GM18861 (cell line): ENCODE data around the gene LTBP2.

ENCODE experiments used
- ATAC-seq: cut with Tn5 transposase; IDR thresholded peaks from one replicate; pipeline ENCODE4 v1.9.1; 2021; ENCODE audit not compliant: unreplicated experiment

LTBP2 gene

DNA sequence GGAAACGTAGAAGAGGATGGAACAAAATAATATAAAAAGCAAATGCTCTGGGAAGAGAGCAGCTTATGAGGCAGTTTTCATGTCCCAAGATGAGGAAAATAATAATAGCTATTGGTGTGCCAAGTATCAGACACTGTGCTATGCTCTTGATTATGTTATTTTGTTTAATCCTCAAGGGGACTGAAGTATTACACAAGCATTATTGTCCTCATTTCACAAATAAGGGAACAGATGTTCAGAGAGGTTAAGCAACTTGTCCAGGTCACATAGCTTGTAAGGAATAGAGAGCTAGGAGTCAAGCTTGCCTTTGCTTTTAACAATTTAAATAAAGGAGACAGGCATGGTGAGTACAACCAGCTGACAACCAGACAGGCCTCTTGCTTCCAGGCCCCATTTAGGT is 26.9 kb upstream of the LTBP2 start:
- ATAC-seq = no peak

DNA sequence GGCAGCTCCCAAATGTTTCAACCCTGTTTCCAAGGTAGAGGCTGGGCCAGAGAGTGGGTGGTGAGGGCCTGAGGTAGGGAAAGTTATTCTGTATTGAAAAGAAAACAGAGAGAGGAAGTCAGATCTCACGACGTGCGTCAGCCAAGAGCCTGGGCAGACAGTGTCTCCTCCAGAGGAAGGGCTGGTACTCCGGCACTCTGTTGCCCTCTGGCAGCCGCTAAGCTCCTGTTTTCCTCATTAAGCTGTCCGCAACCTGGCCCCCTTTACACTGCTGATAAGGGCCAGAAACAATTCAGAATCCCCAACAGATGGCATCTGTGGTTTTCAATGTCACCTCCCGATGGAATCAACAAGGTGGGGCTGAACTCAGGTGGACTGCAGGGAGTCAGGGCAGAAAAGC is 26.0 kb upstream of the LTBP2 start:
- ATAC-seq = no peak

DNA sequence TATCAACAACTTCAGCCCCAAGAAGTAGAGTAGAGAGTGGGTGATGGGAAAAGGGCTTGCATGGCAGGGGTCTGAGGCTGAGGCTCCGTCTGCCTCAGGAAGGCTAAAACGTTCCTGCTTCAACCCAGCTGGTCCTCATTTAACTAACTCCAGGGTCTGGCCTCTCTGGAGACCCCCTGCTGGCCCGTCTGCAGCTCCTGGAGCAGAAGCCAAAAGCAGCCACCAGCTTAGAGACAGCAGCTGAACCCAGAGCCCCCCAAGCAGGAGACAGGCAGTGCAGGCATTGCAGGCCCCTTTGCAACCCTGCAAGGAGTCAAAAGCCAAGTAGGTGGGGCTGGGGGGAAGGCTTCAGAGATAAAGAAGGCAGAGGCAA is 25.1 kb upstream of the LTBP2 start:
- no peak for ATAC-seq

DNA sequence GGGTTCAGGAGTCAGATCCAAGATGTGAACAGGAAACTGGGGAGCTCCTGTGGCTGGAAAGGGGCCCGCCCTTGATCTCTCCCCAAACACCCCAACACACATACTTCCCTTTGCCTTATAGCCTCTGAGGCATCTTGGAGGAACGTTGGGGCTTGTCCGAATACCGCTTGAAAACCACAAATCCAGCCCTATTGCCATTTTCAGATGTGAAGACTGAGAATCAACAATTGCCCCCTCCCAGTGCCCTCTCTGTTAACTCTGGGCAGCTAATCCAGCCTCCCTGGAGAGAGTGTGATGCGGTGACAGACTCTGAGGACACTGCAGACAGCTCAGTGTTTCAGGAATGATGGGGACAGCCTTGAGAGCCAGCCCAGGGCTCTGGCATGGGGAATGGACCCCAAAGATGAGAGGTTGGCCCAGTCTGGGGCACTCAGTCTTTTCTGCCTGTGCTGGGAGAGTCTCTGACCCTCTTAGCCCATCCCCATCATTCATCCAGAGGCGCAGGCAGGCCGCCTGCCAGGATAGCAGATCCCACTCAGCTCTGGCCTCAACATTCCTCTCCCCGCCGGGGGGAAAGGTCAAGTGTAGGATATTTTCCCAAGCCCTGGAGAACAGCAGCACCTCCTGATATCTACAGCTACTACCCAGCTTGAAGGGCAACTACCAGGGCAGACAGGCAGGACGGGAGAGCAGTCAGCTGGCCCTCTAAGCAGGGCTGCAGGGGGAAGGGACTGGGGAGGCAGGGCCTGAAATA is 24.6 kb upstream of the LTBP2 start:
- ATAC-seq = no peak

DNA sequence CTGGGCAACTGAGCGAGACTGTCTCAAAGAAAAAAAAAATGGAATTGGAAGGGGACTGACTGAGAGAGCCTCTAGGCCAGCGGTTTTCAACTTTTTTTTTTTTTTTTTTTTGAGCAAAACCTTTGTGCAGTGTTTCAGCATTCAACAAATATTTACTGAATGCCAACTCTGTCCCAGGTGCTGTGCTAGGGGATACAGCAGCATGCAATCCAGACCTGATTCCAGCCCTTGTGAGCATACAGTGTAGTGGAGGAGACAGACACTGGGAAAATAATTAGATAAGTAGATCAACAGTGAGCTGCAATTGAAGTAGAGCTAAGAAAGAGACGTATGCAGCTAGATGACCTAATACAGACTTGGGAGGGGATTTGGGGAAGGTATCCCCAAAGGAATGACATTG is 23.8 kb upstream of the LTBP2 start:
- no peak for ATAC-seq

DNA sequence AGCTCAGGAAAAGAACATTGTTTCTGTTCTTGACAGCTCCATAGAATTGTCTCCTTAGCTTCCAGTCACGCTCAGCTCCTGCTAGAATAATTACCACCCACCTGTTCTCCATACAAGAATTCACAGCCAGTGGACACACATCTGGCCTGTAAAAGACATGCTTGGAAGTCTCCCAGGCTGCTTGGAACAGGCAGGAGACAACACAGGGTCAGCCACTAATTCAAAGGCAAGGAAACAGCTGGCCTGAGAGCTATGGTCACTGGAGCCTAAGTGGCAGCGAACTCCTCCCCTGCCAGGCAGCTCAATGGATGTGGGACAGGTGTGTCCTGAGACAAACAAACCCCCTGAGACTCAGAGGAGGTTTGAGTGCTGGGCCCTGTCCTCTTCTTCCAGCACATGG is 22.9 kb upstream of the LTBP2 start:
- ATAC-seq = no peak

DNA sequence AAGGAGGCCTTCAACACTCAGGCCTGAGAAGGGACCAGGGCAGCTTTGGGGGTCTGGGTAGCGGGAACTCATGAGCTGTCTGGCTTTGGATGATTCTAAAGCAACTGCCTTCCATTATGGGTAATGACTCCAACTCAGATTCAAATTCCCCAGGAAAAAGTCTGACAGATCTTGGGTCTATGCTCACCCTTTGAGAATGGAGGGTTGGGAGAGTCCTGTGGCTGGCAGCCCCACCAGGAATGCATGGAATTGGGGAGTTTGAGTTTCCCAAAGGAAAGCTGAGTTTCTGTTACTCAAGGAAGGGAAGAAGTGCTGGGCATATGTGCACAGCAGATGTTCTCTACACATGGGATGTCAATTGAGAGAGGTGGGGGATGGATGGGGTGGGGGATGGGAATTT is 22.4 kb upstream of the LTBP2 start:
- no peak for ATAC-seq

DNA sequence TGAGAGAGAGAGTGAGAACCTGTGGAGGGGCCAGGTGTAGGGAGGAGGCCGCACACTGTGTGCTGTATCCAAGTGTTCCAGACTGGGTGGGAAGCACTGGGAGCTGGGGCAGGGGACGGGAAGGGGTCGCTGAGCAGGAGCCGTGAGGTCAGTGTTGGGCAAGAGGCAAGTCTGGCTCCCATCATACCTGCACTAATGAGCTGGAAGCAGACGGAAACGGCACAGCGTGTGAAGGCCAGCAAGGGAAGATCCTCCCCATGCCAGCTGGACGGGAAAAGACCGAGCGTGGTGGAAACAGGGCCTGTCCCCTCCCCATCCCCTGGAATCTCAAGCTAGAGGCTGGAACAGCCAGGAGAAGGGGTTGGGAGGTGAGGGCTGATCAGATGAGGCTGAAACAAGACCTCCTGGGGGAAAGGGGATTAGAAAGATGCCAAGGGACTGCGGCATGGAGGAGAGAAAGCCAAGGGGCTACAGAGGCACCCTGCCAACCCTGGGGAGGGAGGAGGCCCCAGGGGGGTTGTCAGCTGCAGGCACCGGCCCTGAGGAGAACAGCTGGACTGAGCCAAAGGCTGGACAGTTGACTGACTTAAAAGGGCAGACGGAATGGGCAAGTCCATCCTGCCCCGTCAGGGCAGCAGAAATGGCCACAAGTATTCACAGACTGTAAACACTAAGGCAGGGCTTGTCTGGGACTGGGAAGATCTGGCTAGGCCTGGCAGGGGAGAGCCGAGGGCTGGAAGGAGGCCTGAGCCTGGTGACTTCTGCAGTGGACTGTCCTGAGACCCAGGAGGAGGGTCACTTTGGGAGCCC is 19.0 kb upstream of the LTBP2 start:
- ATAC-seq = no peak

DNA sequence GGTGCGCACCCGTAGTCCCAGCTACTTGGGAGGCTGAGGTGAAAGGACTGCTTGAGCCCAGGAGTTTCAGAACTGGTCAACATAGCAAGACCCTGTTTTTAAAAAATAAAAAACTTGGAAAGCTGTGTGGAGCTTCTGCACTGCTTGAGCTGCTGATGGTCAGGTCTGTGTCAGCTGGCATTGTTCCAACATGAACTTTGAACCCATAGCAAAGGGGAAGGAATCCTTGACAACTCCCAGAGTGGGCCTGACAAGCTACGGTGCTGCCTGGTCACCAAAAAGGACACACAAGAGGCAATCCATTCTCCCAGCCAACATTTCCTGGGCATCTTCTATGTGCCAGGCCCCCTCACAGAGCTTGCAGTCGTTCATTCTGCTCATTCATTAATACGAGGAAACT is 16.4 kb upstream of the LTBP2 start:
- no peak for ATAC-seq

DNA sequence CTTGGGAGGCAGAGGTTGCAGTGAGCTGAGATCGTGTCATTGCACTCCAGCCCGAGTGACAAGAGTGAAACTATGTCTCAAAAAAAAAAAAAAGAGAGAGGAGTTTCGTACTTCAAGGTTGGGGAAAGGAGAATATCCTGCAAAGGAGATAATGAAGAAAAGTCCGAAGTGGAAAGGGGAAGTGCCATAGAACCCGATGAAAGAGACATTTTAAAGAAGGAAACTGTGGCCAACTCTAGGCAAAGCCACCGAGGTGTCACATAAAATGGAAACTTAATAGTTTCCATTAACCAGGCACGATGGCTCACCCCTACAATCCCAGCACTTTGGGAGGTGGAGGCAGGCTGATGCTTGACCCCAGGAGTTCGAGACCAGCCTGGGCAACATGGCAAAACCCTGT is 15.0 kb upstream of the LTBP2 start:
- ATAC-seq = no peak

DNA sequence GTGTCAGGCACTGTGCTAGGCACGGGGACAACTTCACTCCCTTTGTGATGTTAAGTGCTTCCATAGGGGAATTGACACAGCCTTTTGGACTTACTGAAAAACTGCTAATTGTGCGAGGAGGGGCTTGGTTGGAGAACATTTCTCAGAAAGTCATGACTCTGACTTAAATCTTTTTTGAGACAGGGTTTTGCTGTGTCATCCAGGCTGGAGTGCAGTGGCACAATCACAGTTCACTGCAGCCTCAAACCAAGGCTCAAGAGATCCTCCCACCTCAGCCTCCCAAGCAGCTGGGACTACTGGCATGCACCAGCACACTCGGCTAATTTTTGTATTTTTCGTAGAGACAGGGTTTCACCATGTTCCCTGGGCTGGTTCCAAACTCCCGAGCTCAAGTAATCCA is 10.2 kb upstream of the LTBP2 start:
- ATAC-seq = no peak

DNA sequence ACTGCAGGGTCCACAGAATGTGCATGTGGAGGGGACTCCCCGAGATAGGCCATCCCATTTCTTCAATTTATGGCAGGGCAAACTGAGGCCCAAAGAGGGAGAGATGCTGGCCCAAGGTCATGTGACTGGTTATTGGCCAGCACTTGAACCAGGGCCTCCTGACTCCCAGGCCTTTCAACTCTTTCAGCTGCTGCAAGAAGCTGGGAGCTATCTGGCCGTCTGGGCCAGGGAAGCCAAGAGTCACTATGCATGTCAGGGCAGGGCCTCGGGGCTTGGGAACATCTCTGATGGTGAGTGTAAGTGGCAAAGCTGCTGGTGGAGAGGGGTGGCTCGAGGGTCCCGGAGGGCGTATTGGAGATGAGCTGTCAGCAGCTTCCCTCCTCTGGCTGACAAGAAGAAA is 9.5 kb upstream of the LTBP2 start:
- ATAC-seq = no peak

DNA sequence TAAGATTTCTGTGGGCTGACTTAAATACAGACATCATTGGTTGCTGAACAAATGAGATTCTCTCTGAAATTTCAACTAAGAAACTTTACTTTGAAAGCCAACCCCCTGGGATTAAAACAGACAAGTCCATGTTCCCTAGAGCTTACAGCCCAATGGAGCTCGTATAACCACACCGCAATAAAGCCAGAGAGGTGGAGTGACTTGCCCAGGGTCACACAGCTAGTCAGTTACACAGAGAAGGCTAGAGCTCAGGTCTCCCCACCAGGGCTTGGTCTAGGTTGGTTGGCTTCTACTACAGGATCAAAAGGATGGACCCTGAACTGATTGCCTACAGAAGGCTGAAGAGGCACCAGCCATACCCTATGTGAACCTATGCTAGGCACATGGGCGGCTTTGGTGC is 8.9 kb upstream of the LTBP2 start:
- ATAC-seq = no peak

DNA sequence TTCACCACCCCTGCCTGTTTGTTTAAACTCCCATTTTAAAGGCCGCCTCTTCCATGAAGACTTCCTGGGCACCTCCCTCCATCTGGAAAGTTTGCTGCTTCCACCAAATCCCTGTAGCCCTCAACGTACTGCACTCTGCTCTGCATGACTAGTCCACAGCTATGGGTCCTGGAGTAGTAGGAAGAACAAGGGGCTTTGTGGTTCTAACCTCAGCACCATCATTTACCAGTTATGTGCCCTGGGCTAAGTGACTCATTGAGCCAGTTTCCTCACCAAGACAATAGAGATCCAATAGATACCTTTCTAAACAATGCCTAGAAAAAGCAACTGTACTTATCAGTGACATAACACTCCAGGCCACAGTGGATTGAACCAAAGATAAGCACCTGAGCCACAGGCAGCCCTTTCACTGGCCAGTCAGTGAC is 8.5 kb upstream of the LTBP2 start:
- no peak for ATAC-seq

DNA sequence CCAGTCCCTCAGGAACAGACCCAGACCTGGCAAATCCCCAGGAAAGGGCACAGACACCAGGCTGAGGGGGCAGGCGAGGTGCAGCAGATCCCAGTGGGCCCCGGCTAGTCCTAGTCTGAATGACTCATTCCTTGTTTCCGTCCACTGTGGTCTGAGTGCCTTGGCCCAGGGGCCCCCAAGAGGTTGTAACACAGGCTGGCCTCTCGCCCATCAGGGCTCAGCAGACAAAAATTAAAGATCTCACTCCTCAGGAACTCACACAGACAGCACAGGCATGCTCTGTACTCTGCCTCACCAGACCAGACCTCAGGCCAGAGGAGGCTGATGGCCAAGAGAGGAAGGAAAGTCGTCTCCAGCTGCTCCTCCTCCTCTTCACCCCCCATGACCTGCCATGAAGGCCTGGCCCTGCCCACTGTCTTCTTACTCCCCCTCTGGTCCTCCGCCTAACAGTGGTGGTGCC is 7.7 kb upstream of the LTBP2 start:
- no peak for ATAC-seq

DNA sequence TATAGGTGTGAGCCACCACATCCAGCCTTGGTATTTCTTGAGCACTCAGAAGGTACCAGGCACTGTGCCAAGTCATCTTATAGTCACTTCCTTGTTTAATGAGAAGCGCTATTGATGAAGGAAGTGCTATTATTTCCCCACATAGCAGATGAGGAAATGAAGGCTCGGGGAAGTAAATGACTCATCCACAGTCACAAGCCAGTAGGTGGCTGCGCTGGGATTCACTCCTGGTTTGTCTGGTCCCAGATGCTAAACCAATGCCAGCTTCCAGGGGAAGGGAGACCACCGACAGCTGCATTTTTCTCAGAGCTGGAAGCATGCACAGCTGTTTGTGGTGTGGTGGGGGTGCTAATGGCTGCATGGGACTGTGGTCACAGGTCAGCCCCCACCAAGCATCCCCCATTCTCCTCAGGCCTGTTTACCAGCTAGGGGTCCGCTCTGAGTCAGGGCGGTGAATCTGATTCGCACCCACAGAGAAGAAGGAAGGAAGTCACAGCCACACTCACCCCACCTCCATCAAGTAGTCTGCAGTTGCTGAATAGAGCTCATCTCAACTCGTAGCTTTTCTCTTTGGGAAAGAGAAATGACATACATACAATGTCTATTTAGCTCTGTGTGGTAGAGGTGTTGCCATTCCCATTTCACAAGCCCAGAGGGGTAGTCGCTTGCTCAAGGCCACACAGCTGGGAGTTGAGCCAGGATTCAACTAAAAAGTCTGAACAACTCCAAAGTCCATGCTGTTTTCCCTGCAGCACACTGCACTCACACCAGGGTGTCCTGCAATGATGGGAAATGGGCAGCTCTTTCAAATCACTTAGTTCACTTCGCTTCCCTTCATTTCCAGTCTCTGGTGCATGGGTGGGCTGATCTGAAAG is 6.3 kb upstream of the LTBP2 start:
- no peak for ATAC-seq

DNA sequence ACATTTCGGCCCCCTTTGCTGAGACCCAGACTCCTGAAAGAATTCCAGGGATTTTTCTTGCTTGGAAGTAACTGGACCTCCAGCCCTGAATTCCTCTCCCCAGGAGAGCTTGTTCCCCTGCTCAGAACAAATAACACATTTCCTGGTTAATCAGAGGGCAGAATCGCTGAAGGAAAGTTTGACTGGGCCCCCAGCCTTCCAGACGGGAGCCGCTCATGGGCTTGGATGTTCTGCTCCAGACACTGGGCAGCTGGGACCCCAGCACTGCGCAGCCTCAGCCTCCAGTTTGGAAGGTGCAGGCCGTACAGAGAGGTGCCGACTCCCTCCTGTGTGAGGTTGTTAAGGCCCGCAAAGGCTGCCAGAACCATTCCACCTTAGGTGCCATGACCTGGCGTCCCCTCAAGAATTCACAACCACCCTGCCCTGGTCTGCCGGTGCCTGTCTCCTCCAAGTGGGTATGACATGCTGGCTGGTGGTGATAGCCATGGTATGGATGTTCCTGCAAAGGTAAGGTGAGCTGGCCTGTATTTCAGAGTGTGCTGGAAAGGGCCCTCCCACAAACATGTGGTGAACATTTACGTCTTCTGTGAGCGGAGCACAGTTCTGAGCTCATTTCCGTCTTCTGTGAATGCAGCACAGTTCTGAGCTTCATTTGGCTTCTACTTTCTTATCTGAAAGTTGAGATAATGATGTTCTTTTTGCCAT is 5.1 kb upstream of the LTBP2 start:
- ATAC-seq = no peak

DNA sequence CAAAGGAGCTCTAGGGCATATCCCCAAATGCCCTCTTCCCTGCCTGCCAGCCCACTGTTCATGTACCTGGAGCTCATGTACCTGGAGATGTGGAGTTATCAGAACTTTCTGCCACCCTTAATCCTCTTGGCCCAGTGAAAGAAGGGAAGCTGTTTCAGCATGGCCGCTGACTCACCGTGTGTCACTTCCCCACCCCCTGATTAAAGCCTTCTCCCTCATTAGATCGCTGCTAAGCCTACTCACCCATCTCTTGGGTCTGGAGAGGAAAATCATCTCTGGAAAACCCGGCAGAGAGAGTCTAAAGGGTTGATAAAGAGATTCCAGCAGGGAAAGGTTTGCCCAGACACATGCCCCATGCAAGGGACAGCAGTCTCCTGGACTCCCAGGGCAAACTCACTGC is 4.5 kb upstream of the LTBP2 start:
- no peak for ATAC-seq

DNA sequence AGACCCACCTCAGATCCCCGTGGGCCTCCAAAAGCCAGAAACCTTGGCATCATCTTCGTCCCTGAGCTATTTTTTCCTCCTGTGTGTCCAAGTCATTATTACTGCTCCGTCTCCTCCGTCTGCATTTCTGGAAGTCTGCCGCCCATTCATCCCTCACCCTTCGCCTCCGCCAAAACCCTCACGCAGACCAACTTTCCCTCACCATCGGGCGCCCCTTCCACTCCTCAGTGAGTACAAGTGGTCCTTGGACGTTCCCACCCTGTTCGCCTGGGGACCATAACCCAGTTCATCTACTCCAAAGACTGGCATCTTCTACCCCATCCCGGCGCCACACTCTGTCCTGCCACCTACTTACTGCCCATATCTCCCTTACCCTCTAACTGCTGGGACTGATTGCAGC is 3.7 kb upstream of the LTBP2 start:
- ATAC-seq = no peak

DNA sequence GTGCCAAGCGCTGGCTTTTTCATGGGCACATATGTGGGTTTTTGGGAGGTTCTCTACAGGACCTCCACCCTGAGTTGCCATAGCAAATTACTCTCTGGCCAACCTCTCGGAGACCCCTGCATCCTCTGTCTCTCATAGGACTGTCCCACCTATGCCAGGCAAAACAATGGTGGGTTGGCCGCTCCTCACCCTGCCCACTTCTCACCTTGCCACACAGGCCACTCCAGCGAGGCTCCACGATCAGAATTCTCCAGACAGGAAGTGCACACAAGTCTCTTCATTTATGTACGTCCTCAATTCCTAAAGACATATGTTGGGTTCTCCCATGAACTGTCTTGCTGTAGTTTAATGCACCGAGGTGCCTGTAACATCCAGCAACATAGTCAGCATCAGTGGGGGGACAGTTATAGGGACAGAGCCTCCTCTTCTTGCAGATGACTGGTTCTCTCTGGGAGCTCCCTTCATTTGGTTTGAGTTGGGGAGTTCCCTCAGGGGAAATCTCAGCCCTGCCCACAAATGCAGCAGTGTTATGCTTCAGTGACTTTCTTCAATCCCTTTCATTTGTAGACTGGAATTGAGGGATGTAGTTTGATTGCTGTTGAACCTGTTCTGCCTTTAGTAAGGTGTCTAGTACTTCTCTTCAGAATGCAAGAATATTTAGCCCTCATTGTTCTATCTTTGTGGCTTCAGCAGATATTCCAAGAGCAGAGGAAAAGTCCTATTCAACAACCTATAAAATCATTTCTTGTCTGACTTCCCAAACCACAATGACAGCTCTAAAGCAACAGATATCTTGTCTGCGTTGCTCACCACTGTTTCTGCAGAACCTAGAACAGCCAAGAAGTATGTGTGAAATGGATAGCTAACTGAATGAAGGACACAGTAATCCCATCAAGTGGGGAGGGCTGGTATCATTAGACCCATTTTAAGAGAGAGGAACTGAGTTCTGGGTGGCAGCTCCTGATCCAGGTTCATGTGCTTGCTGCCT is 2.8 kb upstream of the LTBP2 start:
- ATAC-seq = no peak
